Measurements from ENCODE around the gene INAVA.

INAVA gene

DNA sequence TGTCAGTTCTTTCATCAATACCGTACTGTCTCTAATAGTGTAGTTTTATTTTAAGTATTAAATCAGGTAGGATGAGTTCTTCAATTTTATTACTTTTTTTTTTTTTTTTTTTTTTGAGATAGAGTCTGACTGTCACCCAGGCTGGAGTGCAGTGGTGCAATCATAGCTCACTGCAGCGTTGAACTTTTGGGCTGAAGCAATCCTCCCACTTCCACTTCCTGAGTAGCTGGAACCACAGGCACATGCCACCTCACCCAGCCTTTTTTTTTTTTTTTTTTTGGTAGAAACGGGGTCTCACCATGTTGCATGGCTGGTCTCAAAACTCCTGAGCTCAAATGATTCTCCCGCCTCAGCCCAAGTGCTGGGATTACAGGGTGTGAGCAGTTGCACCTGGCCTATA is 44.3 kb downstream of the INAVA start:
- TF ChIP-seq, protein P1, sequence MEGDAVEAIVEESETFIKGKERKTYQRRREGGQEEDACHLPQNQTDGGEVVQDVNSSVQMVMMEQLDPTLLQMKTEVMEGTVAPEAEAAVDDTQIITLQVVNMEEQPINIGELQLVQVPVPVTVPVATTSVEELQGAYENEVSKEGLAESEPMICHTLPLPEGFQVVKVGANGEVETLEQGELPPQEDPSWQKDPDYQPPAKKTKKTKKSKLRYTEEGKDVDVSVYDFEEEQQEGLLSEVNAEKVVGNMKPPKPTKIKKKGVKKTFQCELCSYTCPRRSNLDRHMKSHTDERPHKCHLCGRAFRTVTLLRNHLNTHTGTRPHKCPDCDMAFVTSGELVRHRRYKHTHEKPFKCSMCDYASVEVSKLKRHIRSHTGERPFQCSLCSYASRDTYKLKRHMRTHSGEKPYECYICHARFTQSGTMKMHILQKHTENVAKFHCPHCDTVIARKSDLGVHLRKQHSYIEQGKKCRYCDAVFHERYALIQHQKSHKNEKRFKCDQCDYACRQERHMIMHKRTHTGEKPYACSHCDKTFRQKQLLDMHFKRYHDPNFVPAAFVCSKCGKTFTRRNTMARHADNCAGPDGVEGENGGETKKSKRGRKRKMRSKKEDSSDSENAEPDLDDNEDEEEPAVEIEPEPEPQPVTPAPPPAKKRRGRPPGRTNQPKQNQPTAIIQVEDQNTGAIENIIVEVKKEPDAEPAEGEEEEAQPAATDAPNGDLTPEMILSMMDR (IDR thresholded peaks at IDR 0.05; ENCODE audit: low read depth, low read length) = no peak

DNA sequence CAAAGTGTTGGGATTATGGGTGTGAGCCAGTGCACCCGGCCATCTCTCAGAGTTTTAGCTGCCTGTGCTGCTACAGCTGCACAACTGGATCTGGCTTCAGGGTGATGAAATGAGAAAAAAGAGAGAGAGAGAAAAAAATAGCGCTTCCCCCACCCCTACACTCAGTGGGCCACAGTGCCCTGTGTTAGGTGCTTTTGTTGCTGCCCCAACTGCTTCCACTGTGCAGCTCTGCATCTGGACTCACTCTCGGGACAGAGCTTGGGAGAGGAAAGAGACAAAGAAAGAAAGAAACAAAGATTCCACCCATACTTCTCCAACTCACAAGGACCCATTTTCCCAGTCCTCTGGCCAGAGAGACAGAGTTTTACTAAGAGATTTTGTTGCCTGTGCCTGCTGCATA is 50.4 kb downstream of the INAVA start:
- no peak overlapping the region for H3K4me3 ChIP-seq (ENCODE audit: low read depth, low read length)
- TF ChIP-seq, protein P1 (IDR thresholded peaks at IDR 0.05; ENCODE audit: low read depth, low read length) = no peak

More for the DNA sequence above, 44.3 kb downstream of the INAVA start:
- no peak overlapping the region for H3K4me3 ChIP-seq (ENCODE audit: low read depth, low read length)

DNA sequence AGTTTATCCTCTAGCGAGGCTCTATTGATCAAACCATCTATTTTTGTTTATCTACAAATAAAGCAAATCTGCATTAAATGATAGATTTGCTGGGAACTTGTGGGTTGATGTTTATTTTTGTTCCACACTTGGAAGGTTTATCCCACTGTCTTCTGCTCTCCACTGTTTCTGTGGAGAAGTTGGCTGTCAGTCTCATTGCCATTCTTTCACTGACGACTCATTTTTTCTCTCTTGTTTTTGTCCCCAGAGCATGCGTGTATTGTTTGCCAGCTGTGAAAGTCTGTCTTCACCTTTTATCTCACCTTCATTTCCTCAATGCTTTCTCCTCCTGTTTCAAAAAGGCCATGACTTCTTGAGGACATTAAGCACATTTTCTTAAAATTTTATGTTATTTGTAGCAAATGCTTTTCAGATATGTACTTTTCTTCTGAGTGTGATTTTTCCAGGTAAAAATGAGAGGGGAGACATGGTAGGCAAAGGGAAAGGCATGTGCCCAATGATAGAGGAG is 52.4 kb downstream of the INAVA start:
- TF ChIP-seq, protein P1 (IDR thresholded peaks at IDR 0.05; ENCODE audit: low read depth, low read length) = no peak
- H3K4me3 ChIP-seq (ENCODE audit: low read depth, low read length) = no peak overlapping the region

DNA sequence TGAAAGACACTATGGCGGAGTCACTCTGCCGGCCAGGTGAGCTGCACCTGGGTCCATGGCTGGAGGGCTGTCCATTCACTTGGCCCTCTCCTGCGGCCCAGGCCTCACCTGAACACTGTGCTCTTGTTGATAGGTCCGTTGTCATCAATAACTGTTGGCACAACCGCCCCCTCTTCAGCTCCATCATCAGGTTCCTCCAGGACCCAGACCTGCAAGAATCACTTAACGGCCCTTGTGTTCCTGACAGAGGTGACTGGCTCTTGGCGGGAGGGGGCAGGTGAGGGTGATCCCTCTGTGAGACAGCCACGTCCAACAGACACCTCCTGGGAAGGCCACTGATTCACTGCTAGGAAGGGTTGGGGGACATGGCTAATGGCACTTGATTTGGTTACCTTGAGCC is 54.9 kb downstream of the INAVA start:
- TF ChIP-seq, protein P1 (IDR thresholded peaks at IDR 0.05; ENCODE audit: low read depth, low read length) = no peak
- H3K4me3 ChIP-seq (ENCODE audit: low read depth, low read length) = no peak overlapping the region

DNA sequence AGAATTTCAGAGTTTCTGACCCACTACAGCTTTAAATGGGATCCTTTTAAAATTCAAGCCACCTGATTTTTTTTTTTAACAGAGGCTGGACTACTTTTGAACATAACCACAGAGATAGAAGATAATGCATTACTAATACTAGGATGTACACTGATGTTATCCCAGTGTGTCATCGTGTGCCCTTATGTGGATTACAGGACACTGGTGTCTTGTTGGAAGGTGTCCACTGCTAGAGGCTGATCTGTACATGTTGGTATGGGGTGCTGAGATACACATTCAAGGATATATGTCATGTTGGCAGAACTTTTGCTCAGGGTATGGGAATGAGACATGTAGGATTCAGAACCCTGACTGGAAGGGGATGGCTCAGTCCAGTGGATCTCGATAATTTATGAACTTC is 56.3 kb downstream of the INAVA start:
- H3K4me3 ChIP-seq (ENCODE audit: low read depth, low read length) = no peak overlapping the region
- TF ChIP-seq, protein P1 (IDR thresholded peaks at IDR 0.05; ENCODE audit: low read depth, low read length) = no peak

DNA sequence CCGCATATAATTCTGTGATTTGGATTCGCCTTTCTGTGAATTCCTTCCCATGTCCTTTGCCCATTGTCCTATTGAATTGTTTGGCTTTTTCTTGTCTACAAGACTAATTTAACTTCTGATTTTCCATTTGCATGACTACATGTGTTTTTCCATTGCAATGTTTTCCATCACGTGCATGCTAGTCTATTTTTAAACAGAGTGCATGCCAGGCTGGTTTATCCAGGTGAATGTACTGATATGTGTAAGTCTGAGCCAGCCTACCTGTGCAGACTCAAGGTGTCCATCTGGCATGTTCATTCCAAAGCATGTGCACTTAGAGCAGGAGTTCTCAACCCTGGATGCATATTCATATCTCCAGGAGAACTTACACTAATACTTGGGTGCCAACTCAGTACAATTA is 59.7 kb downstream of the INAVA start:
- TF ChIP-seq, protein P1 (IDR thresholded peaks at IDR 0.05; ENCODE audit: low read depth, low read length) = no peak
- H3K4me3 ChIP-seq (ENCODE audit: low read depth, low read length) = no peak overlapping the region

DNA sequence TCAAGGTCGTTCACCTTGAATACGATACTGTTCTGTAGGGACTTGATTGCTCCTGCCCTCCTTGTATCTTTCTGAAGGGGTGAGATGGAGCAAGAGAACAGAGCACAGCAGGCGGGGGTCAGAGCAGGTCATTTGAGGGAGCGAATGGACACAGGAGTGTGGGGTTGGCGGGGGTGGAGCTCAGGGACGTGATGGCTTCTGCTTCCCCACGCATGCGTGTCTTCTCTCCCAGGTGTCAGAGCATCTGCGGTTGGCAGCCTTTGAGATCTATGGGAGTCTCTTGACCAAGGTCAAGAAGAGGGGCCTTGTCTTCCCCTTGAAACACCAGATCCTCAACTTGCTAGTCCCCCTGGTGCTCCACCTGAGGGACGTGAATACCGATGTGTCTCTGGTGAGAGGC is 63.9 kb downstream of the INAVA start:
- no peak overlapping the region for H3K4me3 ChIP-seq (ENCODE audit: low read depth, low read length)
- TF ChIP-seq, protein P1 (IDR thresholded peaks at IDR 0.05; ENCODE audit: low read depth, low read length) = no peak
